Testis (tissue), 3 donors: ENCODE data around the gene ADPRHL1. TPM values are rescaled to one million over a fixed set of nuclear protein-coding genes. Genes with fewer than 3 reads are reported as not detected.

ENCODE experiments used
- DNase-seq: peaks from one replicate; pipeline ENCODE4 v3.0.0-alpha.2; 2019
- H3K27ac ChIP-seq, 2 donors: fragments of 200-600 bp; sonication (generic); one replicate each; pipeline ENCODE4 v1.5.1; 2019
- H3K27me3 ChIP-seq: fragments of 200-600 bp; sonication (generic); one replicate; pipeline ENCODE4 v1.5.1; 2019
- H3K36me3 ChIP-seq: fragments of 200-600 bp; sonication (generic); one replicate; pipeline ENCODE4 v1.5.1; 2017; ENCODE audit warnings: low read depth; ENCODE audit errors: missing control alignments
- H3K4me1 ChIP-seq: fragments of 200-600 bp; sonication (generic); one replicate; pipeline ENCODE4 v1.5.1; 2019
- H3K4me3 ChIP-seq, 2 donors: fragments of 200-600 bp; sonication (generic); one replicate each; pipeline ENCODE4 v1.5.1; 2017 to 2019
- H3K9me3 ChIP-seq: fragments of 200-600 bp; sonication (generic); one replicate; pipeline ENCODE4 v1.5.1; 2017
- CTCF ChIP-seq, 3 experiments: fragments of 450-650 bp in 2 of 3; fragments of 200-600 bp in 1 of 3; sonication (generic) in 1 of 3; IDR thresholded peaks; one replicate each; pipeline ENCODE4 v1.5.1; 2016 to 2019; ENCODE audit warnings: antibody characterized with exemption in 3 of 3, mild to moderate bottlenecking in 2 of 3, moderate library complexity in 1 of 3
- POLR2A ChIP-seq: fragments of 450-650 bp; IDR thresholded peaks from one replicate; pipeline ENCODE4 v1.6.1; 2017; ENCODE audit warnings: antibody characterized with exemption, mild to moderate bottlenecking, moderate library complexity
- WGBS, 2 donors: methylation state at CpG; one replicate each; pipeline ENCODE4 v1.1.5; 2018; 5-methylcytosine and 5-hydroxymethylcytosine counted together
- intact Hi-C: fragments of 100-400 bp; cut with DNase I; formaldehyde crosslinking; loops from one replicate; pipeline ENCODE4 v1.15.1; 2023; ENCODE audit warnings: low total_unique reads
- polyA plus RNA-seq: library from polyadenylated mRNA; stranded (reverse); fragments of 350-450 nt; fragmentation: Illumina TruSeq; extraction: RNeasy Lipid Tissue Mini Kit (QIAGEN cat#74804); gene quantifications from one replicate; pipeline ENCODE4 v1.2.3, GENCODE V29; 2014; ENCODE audit warnings: low read depth, low replicate concordance; ENCODE audit not compliant: insufficient read depth
- total RNA-seq, 2 donors: library from RNA; depleted of rRNA; stranded (reverse); fragments of >200 nt; gene quantifications; one replicate each; pipeline ENCODE4 v1.2.3, GENCODE V29; 2016

ADPRHL1 gene
- total and polyA plus RNA-seq, 3 donors from 2014 or later = 6.2 to 9.3 (median 6.6) TPM

DNA sequence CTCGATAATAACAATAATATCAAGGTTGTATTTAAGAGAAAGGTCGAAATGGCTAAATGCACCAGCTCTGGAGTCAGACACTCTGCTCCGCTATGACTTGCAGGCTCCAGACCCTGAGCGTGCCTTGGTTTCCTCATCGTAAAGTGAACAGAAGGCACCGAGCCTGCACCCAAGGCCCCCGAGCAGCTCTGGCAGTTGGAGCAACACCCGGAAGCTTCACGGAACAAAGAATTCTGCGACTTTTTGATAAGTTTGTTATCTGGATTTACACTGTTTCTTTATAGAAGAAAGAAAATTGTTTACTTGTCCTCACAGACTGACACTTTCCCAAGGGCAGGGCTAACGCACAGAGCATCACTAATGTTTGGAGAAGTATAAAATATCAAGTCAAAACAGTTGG, 93.7 kb downstream of the ADPRHL1 start:
- DNase-seq = peak; percentile 52
- Histone ChIP-seq H3K4me3 (no peak overlapping the region), H3K27me3 (no peaks in the 10 kb centered on the region), H3K27ac (no peak overlapping the region), H3K36me3 (no peaks in the 10 kb centered on the region), H3K9me3 (no peaks in the 10 kb centered on the region), H3K4me1 (peaks cover 2% of the 10 kb centered on the region)
- intact Hi-C loops = no loop called here
- no peak for TF ChIP-seq CTCF (IDR thresholded peaks at IDR 0.05)
- TF ChIP-seq POLR2A = no peak
- WGBS, 2 donors = 60 to 72% methylated on average over 11 of the region's 11 CpGs

DNA sequence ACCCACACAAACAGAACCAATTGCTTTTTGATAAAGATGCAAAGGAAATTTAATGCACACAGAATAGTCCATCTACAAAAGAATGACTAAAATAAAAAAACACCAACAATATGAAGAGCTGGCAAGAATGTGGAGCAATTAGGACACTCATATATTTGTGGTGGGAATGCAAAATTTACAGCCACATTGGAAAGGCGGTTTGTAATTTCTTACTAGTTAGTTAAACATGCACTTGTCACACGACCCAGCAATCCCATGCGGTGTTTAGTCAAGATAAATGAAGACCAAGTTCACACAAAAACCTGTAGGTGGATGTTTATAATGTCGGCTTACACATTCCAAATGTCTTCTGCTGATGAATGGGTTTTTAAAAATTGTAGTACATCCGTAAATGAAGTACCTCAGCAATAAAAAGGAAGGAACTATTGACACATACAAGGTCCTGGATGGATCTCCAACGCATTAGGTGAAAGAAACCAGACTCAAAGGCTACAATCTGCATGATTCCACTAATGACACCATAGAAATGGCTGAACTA, 94.6 kb downstream of the ADPRHL1 start:
- Histone ChIP-seq H3K36me3 (no peaks in the 10 kb centered on the region), H3K27me3 (no peaks in the 10 kb centered on the region), H3K4me3 (no peak overlapping the region), H3K27ac (no peak overlapping the region), H3K9me3 (no peaks in the 10 kb centered on the region), H3K4me1 (no peaks in the 10 kb centered on the region)
- WGBS, 2 donors = 61 to 69% methylated on average over 6 of the region's 6 CpGs
- DNase-seq = no peak
- no peak for TF ChIP-seq POLR2A
- no peak for TF ChIP-seq CTCF (IDR thresholded peaks at IDR 0.05)
- intact Hi-C loops = no loop called here

- no peak for TF ChIP-seq POLR2A
- no peak for TF ChIP-seq CTCF (IDR thresholded peaks at IDR 0.05)
- no peak overlapping the region for H3K4me3 ChIP-seq
- H3K27ac ChIP-seq = no peak overlapping the region
- H3K4me1 ChIP-seq = no peaks in the 10 kb centered on the region
- no peaks in the 10 kb centered on the region for H3K36me3 ChIP-seq
- no peaks in the 10 kb centered on the region for H3K27me3 ChIP-seq
- WGBS, 2 donors = 89 to 92% methylated on average over 5 of the region's 5 CpGs
- no peak for DNase-seq
- intact Hi-C loops = no loop called here
- no peaks in the 10 kb centered on the region for H3K9me3 ChIP-seq
Measured at GRCh38 chr13:113357529-113357928, 95.8 kb downstream of the ADPRHL1 start.

DNA sequence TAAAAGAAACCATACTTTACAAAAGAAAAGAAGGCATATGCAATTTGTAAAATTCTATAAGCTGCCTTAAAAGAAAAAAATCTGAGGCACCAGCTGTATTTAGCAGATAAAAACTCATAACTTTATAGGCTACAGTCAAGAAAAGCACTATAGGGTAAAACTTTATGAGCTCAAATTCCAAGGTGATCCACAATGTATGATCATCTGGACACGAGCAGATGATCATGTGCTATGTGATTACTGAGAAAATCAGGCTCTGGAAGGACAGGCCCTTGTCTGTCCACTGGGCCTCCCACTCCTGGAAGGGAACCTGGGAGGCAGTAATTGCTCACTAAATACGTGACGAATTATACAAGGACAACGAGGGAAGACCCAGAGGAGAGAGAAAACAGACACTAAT, 96.7 kb downstream of the ADPRHL1 start:
- no peak overlapping the region for H3K27ac ChIP-seq
- H3K27me3 ChIP-seq = no peaks in the 10 kb centered on the region
- WGBS, 2 donors = 64 to 70% methylated on average over 4 of the region's 4 CpGs
- no peaks in the 10 kb centered on the region for H3K4me1 ChIP-seq
- no peaks in the 10 kb centered on the region for H3K36me3 ChIP-seq
- H3K4me3 ChIP-seq = no peak overlapping the region
- no peaks in the 10 kb centered on the region for H3K9me3 ChIP-seq
- intact Hi-C loops = no loop called here
- no peak for TF ChIP-seq POLR2A
- TF ChIP-seq CTCF (IDR thresholded peaks at IDR 0.05) = no peak
- no peak for DNase-seq

DNA sequence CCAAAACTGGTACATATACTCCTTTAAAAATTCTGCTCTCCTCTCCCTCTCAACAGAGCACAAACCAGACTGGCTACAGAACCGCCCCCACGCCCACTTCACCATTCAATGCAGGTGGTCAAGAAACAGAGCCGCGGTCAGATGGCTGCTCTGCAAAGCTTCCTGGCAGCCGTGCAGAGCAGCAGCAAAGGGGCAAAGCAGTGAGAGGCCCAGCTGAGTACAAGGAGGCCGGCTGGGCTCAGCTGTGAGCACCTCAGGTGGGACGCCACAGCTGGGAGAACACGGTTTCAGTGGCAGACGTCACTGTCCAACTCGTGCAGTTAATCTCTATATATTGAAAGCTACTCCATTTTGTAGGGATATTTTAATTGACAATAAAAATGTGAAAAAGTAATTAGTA, 97.7 kb downstream of the ADPRHL1 start:
- intact Hi-C loops = no loop called here
- Histone ChIP-seq H3K27me3 (no peaks in the 10 kb centered on the region), H3K36me3 (no peaks in the 10 kb centered on the region), H3K9me3 (no peaks in the 10 kb centered on the region), H3K27ac (no peak overlapping the region), H3K4me1 (no peaks in the 10 kb centered on the region), H3K4me3 (no peak overlapping the region)
- WGBS, 2 donors = 42 to 72% methylated on average over 10 of the region's 10 CpGs
- no peak for DNase-seq
- TF ChIP-seq POLR2A (no peak), CTCF (IDR thresholded peaks at IDR 0.05) (no peak)
